ENCODE results near the gene KANSL2.
"Not testable (repeated sequence)": the region's sequence is repeated elsewhere in the genome, so short reads cannot be mapped to it uniquely, and the experiment has no call there.

DNA sequence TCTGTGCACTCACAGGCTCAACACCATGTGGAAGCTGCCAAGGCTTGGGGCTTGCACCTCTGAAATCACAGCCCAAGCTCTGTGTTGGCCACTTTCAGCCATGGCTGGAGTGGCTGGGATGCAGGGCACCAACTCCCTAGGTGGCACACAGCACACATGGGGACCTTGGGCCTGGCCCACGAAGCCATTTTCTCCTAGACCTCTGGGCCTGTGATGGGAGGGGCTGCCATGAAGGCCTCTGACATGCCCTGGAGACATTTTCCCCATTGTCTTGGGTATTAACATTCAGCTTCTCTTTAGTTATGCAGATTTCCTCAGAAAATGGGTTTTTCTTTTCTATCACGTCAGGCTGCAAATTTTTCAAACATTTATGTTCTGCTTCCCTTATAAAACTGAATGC, 38.1 kb upstream of the KANSL2 start:
- TF ChIP-seq, protein P1, sequence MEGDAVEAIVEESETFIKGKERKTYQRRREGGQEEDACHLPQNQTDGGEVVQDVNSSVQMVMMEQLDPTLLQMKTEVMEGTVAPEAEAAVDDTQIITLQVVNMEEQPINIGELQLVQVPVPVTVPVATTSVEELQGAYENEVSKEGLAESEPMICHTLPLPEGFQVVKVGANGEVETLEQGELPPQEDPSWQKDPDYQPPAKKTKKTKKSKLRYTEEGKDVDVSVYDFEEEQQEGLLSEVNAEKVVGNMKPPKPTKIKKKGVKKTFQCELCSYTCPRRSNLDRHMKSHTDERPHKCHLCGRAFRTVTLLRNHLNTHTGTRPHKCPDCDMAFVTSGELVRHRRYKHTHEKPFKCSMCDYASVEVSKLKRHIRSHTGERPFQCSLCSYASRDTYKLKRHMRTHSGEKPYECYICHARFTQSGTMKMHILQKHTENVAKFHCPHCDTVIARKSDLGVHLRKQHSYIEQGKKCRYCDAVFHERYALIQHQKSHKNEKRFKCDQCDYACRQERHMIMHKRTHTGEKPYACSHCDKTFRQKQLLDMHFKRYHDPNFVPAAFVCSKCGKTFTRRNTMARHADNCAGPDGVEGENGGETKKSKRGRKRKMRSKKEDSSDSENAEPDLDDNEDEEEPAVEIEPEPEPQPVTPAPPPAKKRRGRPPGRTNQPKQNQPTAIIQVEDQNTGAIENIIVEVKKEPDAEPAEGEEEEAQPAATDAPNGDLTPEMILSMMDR (IDR thresholded peaks at IDR 0.05; ENCODE audit: borderline replicate concordance, extremely low read depth, low read length, poor library complexity, severe bottlenecking), result not testable (repeated sequence)
- not testable (repeated sequence) for TF ChIP-seq EZH2 (IDR thresholded peaks at IDR 0.05; ENCODE audit: borderline replicate concordance, low read depth, low read length, severe bottlenecking)
